GM12878 (cell line): ENCODE data around the gene METTL23. TPM values are rescaled to one million over a fixed set of nuclear protein-coding genes. Genes with fewer than 3 reads are reported as not detected.

ENCODE experiments used
- CBX5 ChIP-seq: sonication (generic); IDR thresholded peaks from 2 replicates; pipeline ENCODE4 v1.6.1; 2016; ENCODE audit warnings: low read depth, moderate library complexity, mild to moderate bottlenecking, inconsistent platforms
- CREB1 ChIP-seq: IDR thresholded peaks from 2 replicates; pipeline ENCODE4 v1.6.1; 2012; ENCODE audit warnings: low read depth, mild to moderate bottlenecking, inconsistent platforms
- CREM ChIP-seq: IDR thresholded peaks from 2 replicates; pipeline ENCODE4 v1.6.1; 2014; ENCODE audit warnings: antibody characterized with exemption, low read depth
- EZH2 ChIP-seq: IDR thresholded peaks from 2 replicates; pipeline ENCODE4 v1.6.1; 2012; ENCODE audit warnings: low read depth, mild to moderate bottlenecking, control low read depth, inconsistent platforms, low read length, borderline replicate concordance; ENCODE audit not compliant: control insufficient read depth
- GATAD2B ChIP-seq: fragments of 450-650 bp; conservative IDR thresholded peaks from 2 replicates; pipeline ENCODE4 v1.6.1; 2017; ENCODE audit warnings: low read depth, mild to moderate bottlenecking, moderate library complexity
- HCFC1 ChIP-seq: fragments of 150-350 bp; IDR thresholded peaks from 2 replicates; pipeline ENCODE4 v1.6.1; 2014; ENCODE audit warnings: low read length
- HDGF ChIP-seq: fragments of 450-650 bp; IDR thresholded peaks from 2 replicates; pipeline ENCODE4 v1.6.1; 2016; ENCODE audit warnings: antibody characterized with exemption
- IKZF1 ChIP-seq: fragments of 450-650 bp; conservative IDR thresholded peaks from 2 replicates; pipeline ENCODE4 v1.6.1; 2017; ENCODE audit warnings: antibody characterized with exemption, mild to moderate bottlenecking
- KDM1A ChIP-seq: fragments of 200-600 bp; sonication (generic); IDR thresholded peaks from 2 replicates; pipeline ENCODE4 v1.6.1; 2016; ENCODE audit warnings: borderline replicate concordance
- MTA2 ChIP-seq: fragments of 450-650 bp; IDR thresholded peaks from 2 replicates; pipeline ENCODE4 v1.6.1; 2016; ENCODE audit warnings: low read depth, mild to moderate bottlenecking, moderate library complexity
- MTA3 ChIP-seq: IDR thresholded peaks from 2 replicates; pipeline ENCODE4 v1.6.1; 2012; ENCODE audit warnings: low read length, inconsistent platforms, borderline replicate concordance
- PAX8 ChIP-seq: fragments of 450-650 bp; IDR thresholded peaks from 2 replicates; pipeline ENCODE4 v1.6.1; 2017; ENCODE audit warnings: mild to moderate bottlenecking, moderate library complexity
- POLR2AphosphoS5 ChIP-seq: IDR thresholded peaks from 2 replicates; pipeline ENCODE4 v1.6.1; 2011; ENCODE audit warnings: mild to moderate bottlenecking, low read length, inconsistent platforms
- POU2F2 ChIP-seq: IDR thresholded peaks from 3 replicates; pipeline ENCODE4 v1.6.1; 2011; ENCODE audit warnings: low read depth, mild to moderate bottlenecking, low read length, borderline replicate concordance
- RCOR1 ChIP-seq: conservative IDR thresholded peaks from 2 replicates; pipeline ENCODE4 v1.6.1; 2012; ENCODE audit warnings: low read depth, low read length, improper control_type of control experiment
- RELA ChIP-seq: fragments of 450-650 bp; IDR thresholded peaks from 2 replicates; pipeline ENCODE4 v1.8.0; 2014; ENCODE audit warnings: borderline replicate concordance; ENCODE audit not compliant: partially characterized antibody
- SIX5 ChIP-seq: IDR thresholded peaks from 2 replicates; pipeline ENCODE4 v1.6.1; 2011; ENCODE audit warnings: mild to moderate bottlenecking, low read depth, low read length, moderate library complexity; ENCODE audit not compliant: severe bottlenecking
- SREBF2 ChIP-seq: IDR thresholded peaks from 2 replicates; pipeline ENCODE4 v1.6.1; 2012; ENCODE audit warnings: mild to moderate bottlenecking, low read length
- SUPT20H ChIP-seq: IDR thresholded peaks from 2 replicates; pipeline ENCODE4 v1.6.1; 2011; ENCODE audit warnings: low read depth, mild to moderate bottlenecking, low read length, moderate library complexity, borderline replicate concordance; ENCODE audit not compliant: control insufficient read depth
- YBX1 ChIP-seq: fragments of 450-650 bp; IDR thresholded peaks from 2 replicates; pipeline ENCODE4 v1.6.1; 2016; ENCODE audit warnings: antibody characterized with exemption
- ZBED1 ChIP-seq: IDR thresholded peaks from 2 replicates; pipeline ENCODE4 v1.6.1; 2016; ENCODE audit warnings: borderline replicate concordance
- ZBTB33 ChIP-seq: fragments of 450-650 bp; IDR thresholded peaks from 2 replicates; pipeline ENCODE4 v1.6.1; 2017; ENCODE audit warnings: mild to moderate bottlenecking
- polyA plus RNA-seq, 11 experiments: library from polyadenylated mRNA; depleted of rRNA in 4 of 11; unstranded in 6 of 11; stranded (reverse) in 5 of 11; fragments of >200 nt; fragmentation: Nextera tagmentation in 4 of 11; fragmentation: Illumina TruSeq in 1 of 11; extraction: Ambion mirVana in 4 of 11; extraction: Trizol in 1 of 11; gene quantifications; 1 replicate in 1 of 11; 2 replicates in 10 of 11; pipeline versions ENCODE4 v1.2.1 to v1.2.3, GENCODE V29; 2011 to 2016; ENCODE audit warnings: inconsistent platforms in 2 of 11, missing spikeins in 2 of 11, low read depth in 1 of 11
- total RNA-seq, 4 experiments: library from RNA; depleted of rRNA in 3 of 4; stranded (reverse); fragments of >200 nt in 3 of 4; fragmentation: Illumina TruSeq in 1 of 4; extraction: Trizol in 1 of 4; gene quantifications; 2 replicates each; pipeline versions ENCODE4 v1.2.1 to v1.2.3, GENCODE V29; 2013 to 2021
- TF ChIP-seq, protein P1 (sequence below): fragments of 450-650 bp; IDR thresholded peaks from 2 replicates; pipeline ENCODE4 v1.6.1; 2017; ENCODE audit warnings: borderline replicate concordance
- TF ChIP-seq, protein P2 (sequence below): fragments of 450-650 bp; IDR thresholded peaks from 2 replicates; pipeline ENCODE4 v1.6.1; 2017; ENCODE audit warnings: low read depth, mild to moderate bottlenecking, moderate library complexity
- TF ChIP-seq, protein P3 (sequence below): fragments of 450-650 bp; IDR thresholded peaks from 2 replicates; pipeline ENCODE4 v1.6.1; 2016; ENCODE audit warnings: mild to moderate bottlenecking

Gene METTL23
- total and polyA plus RNA-seq, 10 of the 15 experiments (the other 5 are each of a cell fraction or from before 2014, with no cell fraction given): 25.6 to 61.5 (median 30.9) TPM

- TF ChIP-seq SIX5 (peak; percentile 69), RCOR1 (no peak), KDM1A (no peak), ZBTB33 (no peak), CBX5 (no peak), SUPT20H (no peak), MTA2 (no peak), MTA3 (no peak), POLR2AphosphoS5 (peak; percentile 92; the same call in 1 of the 2 replicates), YBX1 (no peak), HCFC1 (peak; percentile 79), CREM (peak; percentile 96), ZBED1 (0 out of 2 replicates have a peak, but pooled peaks have one; percentile 1), HDGF (no peak; the same call in 1 of the 2 replicates), EZH2 (no peak), SREBF2 (no peak), CREB1 (peak; percentile 95), RELA (no peak), IKZF1 (peak; percentile 78), PAX8 (no peak), GATAD2B (peak; percentile 88), POU2F2 (no peak)
- TF ChIP-seq, protein P1, sequence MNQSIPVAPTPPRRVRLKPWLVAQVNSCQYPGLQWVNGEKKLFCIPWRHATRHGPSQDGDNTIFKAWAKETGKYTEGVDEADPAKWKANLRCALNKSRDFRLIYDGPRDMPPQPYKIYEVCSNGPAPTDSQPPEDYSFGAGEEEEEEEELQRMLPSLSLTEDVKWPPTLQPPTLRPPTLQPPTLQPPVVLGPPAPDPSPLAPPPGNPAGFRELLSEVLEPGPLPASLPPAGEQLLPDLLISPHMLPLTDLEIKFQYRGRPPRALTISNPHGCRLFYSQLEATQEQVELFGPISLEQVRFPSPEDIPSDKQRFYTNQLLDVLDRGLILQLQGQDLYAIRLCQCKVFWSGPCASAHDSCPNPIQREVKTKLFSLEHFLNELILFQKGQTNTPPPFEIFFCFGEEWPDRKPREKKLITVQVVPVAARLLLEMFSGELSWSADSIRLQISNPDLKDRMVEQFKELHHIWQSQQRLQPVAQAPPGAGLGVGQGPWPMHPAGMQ: peak; percentile 65; the same call in 1 of the 2 replicates
- TF ChIP-seq, protein P2, sequence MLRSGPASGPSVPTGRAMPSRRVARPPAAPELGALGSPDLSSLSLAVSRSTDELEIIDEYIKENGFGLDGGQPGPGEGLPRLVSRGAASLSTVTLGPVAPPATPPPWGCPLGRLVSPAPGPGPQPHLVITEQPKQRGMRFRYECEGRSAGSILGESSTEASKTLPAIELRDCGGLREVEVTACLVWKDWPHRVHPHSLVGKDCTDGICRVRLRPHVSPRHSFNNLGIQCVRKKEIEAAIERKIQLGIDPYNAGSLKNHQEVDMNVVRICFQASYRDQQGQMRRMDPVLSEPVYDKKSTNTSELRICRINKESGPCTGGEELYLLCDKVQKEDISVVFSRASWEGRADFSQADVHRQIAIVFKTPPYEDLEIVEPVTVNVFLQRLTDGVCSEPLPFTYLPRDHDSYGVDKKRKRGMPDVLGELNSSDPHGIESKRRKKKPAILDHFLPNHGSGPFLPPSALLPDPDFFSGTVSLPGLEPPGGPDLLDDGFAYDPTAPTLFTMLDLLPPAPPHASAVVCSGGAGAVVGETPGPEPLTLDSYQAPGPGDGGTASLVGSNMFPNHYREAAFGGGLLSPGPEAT: no peak
- TF ChIP-seq, protein P3, sequence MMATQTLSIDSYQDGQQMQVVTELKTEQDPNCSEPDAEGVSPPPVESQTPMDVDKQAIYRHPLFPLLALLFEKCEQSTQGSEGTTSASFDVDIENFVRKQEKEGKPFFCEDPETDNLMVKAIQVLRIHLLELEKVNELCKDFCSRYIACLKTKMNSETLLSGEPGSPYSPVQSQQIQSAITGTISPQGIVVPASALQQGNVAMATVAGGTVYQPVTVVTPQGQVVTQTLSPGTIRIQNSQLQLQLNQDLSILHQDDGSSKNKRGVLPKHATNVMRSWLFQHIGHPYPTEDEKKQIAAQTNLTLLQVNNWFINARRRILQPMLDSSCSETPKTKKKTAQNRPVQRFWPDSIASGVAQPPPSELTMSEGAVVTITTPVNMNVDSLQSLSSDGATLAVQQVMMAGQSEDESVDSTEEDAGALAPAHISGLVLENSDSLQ: 0 out of 2 replicates have a peak, but pooled peaks have one; percentile 1
Observed at GRCh38 chr17:76726231-76726775, 336 bp upstream of the METTL23 start, which contains the start of gene JMJD6 (continued).
